Stimulated activated CD8-positive, alpha-beta memory T cell treated with anti-CD3 and anti-CD28 coated beads, Interleukin-12 subunit alpha, Interleukin-12 subunit beta, amount 100 ng/mL, for 24 hours (primary cell): ENCODE measurements around the gene SLC43A2.
"Not testable (repeated sequence)": the region's sequence is repeated elsewhere in the genome, so short reads cannot be mapped to it uniquely, and the experiment has no call there.

ENCODE experiments used
- DNase-seq: peaks from one replicate; pipeline ENCODE4 v3.0.0-alpha.2; 2020; ENCODE audit errors: extremely low read depth

The SLC43A2 gene

DNA sequence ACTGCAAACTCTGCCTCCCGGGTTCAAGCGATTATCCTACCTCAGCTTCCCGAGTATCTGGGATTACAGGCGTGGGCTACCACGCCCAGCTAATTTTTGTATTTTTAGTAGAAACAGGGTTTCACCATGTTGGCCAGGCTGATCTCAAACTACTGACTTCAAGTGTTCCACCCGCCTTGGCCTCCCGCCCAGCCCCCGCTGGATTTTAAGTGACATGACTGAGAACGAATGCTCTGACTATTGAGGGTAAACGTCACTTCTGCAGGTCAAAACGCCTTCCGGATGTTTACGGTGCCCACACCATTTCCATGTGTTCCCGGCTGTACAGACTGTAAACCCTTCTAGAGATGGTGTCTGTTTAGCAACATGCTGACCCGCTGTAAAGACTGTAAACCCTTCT, 88.8 kb downstream of the SLC43A2 start:
- no peak for DNase-seq

DNA sequence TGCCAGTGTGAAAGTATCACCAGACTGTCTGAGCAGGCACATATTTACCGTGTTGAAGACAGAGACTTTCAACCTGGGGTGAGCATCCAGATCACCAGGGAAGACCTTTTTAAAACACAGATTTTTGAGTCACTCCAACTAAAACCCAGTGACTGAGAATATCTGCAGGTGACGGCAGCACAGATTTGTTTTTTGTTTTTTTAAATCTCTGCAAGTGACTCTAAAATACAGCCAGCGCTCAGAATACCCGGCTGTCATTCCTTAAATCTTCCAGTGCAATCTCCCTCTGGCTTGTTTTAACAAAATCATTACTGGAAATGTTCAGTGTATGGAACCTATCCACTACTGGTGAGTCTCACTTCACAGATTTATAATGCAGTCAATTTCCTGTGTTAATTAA, 92.9 kb downstream of the SLC43A2 start:
- no peak for DNase-seq

DNA sequence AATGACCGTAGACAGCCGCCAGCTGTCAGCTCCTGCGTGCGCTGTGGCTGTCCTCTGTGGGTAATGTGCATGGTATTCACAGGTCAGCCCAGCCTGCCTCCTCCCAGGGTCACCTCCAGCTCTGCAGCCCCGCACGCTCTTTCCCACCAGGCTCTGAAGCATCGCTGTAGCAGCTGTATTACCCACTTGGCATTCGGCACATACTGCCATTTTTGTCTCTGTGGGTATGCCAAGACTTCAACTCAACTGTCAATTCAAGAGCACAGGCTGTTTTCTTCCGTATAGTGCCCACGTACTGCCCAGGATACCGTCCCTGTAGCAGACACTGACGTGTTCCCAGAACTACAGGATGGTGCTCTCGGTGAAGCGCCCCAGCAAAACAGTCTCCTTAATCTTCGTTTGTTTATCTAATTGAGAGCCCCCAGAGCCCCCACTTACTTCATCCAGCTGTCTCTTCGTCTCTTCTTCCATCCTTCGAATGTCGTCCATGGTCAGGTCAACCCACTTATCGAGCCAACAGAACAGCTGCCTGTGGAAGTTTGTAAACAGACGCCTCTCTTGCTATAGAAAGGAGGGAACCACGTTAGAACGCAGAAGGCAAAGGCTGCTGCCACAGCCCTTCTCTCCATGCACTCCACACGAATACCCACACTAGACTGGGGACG, 94.8 kb downstream of the SLC43A2 start:
- DNase-seq = no peak

DNA sequence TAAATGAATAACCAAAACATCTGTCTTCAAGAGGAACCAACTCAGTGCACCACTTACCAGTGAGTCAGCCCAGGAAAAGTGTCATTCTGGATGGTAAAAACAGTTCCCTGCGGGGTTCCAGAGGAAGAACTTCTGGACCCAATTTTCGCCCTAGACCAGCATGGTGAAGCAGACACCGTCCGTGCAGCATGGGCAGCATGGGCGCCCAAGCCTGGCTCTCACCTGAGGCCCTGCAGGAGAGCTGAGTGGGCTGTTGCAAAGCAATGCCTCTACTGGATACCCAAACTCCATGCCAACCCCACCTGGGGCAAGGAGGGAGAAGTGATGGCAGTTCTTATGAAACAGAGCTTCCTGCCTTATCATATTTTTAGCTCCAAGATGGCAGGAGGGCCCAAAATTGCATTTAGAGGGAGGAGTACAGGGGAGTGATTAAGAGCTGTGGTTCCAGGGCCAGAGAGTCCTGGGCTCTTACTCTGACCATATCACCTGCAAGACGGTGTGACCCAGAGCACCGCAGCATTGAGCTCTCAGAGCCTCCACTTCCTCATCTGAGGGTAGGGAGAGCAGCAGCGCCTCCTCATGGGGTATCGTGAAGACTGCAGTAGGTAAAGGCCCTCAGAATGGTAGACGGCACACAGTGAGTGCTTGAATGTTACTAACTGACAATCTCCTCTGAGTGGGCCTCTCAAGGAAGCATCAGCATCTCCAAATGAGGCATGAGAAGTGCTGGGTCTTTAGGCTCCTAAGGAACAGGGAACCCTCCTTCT, 95.6 kb downstream of the SLC43A2 start:
- no peak for DNase-seq

DNA sequence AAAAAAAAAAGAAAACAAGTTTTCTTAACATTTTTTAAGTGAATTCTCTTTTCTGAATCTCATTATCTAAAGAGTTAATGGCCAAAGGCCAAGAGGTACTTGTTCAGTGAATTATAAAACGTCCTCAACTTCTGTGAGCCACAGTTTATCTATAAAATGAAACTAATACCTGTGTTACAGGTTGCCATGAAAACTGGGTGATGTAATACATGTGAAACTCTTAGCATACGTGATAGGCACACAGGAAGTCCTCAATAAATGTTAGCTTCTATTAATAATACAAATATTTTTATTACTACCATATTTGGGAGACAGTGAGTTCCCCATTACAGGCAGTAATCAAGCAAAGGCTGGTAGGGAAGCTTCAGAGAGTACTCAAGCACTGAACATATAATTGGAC, 98.8 kb downstream of the SLC43A2 start:
- DNase-seq = no peak

DNA sequence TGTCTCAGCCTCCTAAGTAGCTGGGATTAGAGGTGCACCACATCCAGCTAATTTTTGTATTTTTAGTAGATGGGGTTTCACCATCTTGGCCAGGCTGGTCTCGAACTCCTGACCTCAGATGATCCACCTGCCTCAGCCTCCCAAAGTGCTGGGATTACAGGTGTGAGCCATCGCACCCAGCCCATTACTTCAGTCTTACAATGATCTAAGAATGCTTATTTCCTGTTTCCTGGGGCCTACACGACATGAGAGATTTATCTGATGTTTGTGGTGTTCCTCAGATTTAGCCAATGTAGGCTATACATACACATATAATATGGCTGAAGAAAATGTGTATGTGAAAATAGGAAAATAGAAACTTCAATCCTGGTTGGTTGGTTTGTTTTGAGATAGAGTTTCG, 101.8 kb downstream of the SLC43A2 start:
- not testable (repeated sequence) for DNase-seq

DNA sequence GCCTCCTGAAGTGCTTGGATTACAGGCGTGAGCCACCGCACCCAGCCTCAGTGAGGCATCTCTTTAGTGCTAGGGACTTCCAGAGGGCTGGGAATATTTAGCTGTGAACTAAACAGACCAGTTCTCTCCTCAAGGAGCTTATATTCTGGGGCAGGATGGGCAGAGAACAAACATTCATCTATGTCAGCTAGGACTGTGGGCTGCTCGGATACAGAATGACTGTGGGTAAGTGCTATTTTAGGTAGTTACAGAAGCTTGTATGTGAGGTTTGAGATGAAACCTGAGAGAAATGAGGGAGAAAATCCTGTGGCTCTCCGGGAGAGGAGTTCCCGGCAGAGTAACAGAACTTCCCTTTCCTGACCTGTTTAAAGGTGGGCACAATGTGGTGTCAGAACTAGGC, 106.0 kb downstream of the SLC43A2 start:
- DNase-seq = no peak

DNA sequence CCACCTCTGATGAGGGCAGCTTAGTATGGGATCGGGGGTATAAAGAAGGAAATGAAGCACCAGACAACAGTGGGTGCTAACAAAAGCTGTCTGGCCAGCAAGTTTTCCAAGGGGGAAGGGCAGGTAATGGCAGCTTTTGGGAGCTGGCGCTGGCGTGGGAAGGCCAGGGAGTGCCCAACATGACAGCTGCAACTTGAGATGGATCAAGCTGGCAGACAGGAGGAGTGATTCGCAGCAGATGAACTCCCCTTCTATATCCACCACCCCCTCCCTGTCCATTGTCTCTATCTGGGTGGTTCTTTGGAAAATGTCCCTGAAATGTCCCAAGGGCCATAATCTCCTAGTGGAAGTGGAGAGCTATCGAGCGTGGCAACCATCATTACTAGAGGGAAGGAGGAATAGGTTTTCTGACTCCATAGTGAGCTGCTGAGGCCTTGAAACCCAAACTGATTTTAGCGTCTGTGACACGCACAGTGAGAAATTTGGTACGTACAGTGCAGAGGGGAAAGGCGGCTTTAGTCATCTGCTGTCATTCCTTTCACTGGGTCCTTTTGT, 107.5 kb downstream of the SLC43A2 start:
- DNase-seq = no peak

DNA sequence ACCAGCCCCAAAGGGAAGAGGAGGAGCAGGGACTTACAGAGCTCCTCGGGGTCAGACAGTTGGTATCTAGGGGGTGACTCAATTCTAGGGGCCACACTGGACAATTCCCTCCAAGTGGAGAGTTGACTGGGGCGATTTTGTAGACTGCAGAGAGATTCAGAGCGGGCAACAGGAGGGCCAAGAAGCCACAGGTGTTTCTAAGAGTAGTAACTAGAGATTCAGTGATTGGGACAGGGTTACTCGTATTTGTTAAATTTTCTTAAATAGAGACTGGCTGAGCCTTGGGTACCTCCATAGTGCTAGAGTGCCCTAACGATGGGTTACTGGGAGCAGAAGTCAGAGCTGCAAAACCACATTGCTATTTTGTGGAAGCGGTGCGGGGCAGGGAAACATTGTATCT, 109.0 kb downstream of the SLC43A2 start:
- no peak for DNase-seq
